KOPT-K1 (cell line): ENCODE results near the gene PEMT.
"Not testable (repeated sequence)": the region's sequence is repeated elsewhere in the genome, so short reads cannot be mapped to it uniquely, and the experiment has no call there.

Experiments
- H3K27ac ChIP-seq: fragments of 200-600 bp; sonication (generic); 2 replicates; pipeline ENCODE4 v1.5.1; 2016; ENCODE audit warnings: antibody characterized with exemption, mild to moderate bottlenecking, low read depth, low read length; ENCODE audit not compliant: poor library complexity, severe bottlenecking
- H3K36me3 ChIP-seq: fragments of 200-600 bp; sonication (generic); 2 replicates; pipeline ENCODE4 v1.5.1; 2017; ENCODE audit warnings: antibody characterized with exemption, mild to moderate bottlenecking, low read length, moderate library complexity; ENCODE audit not compliant: insufficient read depth
- H3K9me3 ChIP-seq: fragments of 200-600 bp; sonication (generic); 2 replicates; pipeline ENCODE4 v1.5.1; 2017; ENCODE audit warnings: antibody characterized with exemption, low read length, mild to moderate bottlenecking; ENCODE audit not compliant: insufficient read depth, poor library complexity, severe bottlenecking

Gene PEMT

GRCh38 chr17:17476865-17477467 is 114.5 kb downstream of the PEMT start, which contains the start of gene MED9:
Gene MED9 (plus strand): TSS chr17:17477000. CDS start chr17:17477042, 42 bp downstream.
- Histone ChIP-seq H3K27ac (peak within 1 kb of the TSS; percentile 82), H3K9me3 (no peaks in the 10 kb centered on the region), H3K36me3 (peaks cover 19% of the 10 kb centered on the region)

- Histone ChIP-seq H3K36me3 (peaks cover 5% of the 10 kb centered on the region; the same call in 1 of the 2 replicates), H3K27ac (no peak overlapping the region), H3K9me3 (no peaks in the 10 kb centered on the region)
Measured at GRCh38 chr17:17474341-17474740, 117.2 kb downstream of the PEMT start.

DNA sequence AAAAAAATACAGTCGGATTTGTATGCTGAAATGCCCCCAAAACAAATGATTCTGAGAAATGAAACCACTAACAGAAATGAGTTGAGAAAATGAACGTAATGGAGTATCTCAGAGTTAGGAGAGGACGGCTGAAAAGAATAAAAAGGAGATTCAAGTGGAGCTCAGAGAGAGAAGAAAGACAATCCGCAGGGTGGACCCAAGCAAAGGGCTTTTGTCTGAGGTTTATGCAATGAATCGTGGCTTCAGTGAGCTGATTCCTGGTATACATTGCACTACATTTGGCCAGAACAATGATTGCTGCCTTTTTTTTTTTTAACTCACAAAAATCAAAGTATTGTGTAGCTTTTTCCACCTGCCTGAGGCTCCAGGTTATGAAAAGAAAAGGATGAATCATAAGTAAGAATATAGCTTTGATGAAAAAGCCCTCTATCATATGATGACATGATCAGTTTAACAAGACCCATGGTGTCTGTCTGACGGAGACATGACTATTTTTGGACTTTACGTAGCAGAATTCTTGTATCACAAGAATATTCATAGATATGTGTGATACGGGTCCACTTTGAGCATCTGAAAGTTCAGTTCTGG is 119.1 kb downstream of the PEMT start:
- no peak overlapping the region for H3K27ac ChIP-seq
- no peaks in the 10 kb centered on the region for H3K36me3 ChIP-seq
- H3K9me3 ChIP-seq = no peaks in the 10 kb centered on the region

- Histone ChIP-seq H3K9me3 (no peaks in the 10 kb centered on the region), H3K36me3 (no peaks in the 10 kb centered on the region), H3K27ac (no peak overlapping the region)
Measured at GRCh38 chr17:17469996-17470395, 121.5 kb downstream of the PEMT start.

DNA sequence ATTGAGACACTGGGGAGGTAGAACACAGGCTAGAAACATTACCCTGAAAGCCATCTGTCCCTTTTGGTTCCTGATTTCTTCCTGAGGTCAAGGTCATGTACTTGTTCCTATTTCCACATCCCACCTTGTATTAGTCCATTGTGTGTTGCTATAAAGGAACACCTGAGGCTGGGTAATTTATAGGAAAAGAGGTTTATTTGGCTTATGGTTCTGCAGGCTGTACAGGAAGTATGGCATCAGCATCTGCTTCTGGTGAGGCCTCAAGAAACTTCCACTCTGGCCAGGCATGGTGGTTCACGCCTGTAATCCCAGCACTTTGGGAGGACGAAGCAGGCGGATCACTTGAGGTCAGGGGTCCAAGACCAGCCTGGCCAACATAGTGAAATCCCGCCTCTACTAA is 122.2 kb downstream of the PEMT start:
- Histone ChIP-seq H3K9me3 (no peaks in the 10 kb centered on the region), H3K27ac (no peak overlapping the region), H3K36me3 (no peaks in the 10 kb centered on the region)

DNA sequence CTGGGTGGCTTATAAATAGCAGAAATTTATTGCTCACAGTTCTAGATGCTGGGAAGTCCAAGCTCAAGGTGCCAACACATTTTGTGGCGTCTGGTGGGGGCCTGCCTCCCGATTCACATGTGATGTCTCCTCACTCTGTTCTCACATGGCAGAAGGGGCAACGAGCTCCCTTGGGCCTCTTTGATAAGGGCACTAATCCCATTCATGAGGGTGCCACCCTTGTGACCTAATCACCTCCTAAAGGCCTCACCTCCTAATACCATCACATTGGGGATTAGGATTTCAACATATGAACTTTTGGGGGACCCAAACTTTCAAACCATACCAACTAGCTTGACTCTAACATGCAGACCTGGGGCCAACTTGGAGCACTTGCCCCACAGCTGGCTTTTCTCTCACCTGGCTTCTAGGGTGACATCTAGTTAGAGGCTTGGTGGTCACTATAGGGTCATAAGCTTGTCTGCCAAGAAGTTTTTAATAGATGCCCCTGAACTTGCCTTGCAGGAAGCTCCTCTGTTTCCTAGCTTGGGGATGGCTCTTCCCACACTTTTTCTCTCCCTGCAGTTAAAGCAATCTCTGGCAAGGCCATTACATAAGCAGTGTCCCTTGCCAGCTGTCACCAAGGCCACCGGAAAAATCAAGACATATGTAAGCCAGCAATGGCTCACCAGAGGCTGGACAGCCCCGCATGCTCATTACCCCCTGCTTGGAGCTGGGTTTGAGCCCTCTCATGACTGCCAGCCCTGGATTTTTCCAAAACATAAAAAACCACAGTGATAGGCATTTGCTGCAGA is 123.1 kb downstream of the PEMT start:
- Histone ChIP-seq H3K27ac (no peak overlapping the region), H3K9me3 (no peaks in the 10 kb centered on the region), H3K36me3 (no peaks in the 10 kb centered on the region)

DNA sequence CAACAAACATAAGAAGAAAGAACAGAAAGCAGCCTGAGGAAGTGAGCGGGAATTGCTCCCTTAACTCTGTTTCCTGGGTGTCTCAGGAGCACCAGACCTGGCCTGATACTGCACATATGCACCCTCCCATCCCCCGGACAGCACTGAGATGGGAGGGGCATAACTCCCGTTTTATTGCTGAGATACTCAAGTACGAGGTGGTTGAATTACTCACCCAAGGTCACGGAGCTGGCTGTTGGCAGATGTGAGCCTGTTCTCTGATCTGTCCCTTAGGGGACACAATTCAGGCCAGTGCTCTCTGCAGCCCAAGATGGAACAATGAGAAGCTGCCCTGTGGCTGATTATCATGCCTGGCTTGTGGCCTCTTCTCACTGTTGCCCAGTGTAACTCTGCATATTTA is 123.8 kb downstream of the PEMT start:
- no peaks in the 10 kb centered on the region for H3K9me3 ChIP-seq
- no peak overlapping the region for H3K27ac ChIP-seq
- no peaks in the 10 kb centered on the region for H3K36me3 ChIP-seq

- H3K27ac ChIP-seq = no peak overlapping the region
- H3K36me3 ChIP-seq = no peaks in the 10 kb centered on the region
Measured at GRCh38 chr17:17467016-17467415, 124.5 kb downstream of the PEMT start.

GRCh38 chr17:17466511-17466910 is 125.0 kb downstream of the PEMT start:
- Histone ChIP-seq H3K27ac (no peak overlapping the region), H3K9me3 (no peaks in the 10 kb centered on the region), H3K36me3 (no peaks in the 10 kb centered on the region)

More at GRCh38 chr17:17467016-17467415, 124.5 kb downstream of the PEMT start:
- no peaks in the 10 kb centered on the region for H3K9me3 ChIP-seq

DNA sequence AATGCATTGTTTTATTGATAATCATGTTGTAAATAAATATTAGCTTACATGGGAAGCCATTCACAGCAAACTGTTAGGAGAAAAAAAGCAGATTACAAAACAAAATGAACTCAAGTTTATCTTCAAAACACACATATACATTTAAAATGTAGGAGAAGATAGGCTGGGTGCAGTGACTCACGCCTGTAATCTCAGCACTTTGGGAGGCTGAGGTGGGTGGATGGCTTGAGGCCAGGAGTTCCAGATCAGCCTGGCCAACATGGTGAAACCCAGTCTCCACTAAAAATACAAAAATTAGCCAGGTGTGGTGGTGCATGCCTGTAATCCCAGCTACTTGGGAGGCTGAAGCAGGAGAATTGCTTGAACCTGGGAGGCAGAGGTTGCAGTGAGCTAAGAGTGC is 125.6 kb downstream of the PEMT start:
- not testable (repeated sequence) for H3K27ac ChIP-seq, H3K9me3 ChIP-seq, H3K36me3 ChIP-seq

DNA sequence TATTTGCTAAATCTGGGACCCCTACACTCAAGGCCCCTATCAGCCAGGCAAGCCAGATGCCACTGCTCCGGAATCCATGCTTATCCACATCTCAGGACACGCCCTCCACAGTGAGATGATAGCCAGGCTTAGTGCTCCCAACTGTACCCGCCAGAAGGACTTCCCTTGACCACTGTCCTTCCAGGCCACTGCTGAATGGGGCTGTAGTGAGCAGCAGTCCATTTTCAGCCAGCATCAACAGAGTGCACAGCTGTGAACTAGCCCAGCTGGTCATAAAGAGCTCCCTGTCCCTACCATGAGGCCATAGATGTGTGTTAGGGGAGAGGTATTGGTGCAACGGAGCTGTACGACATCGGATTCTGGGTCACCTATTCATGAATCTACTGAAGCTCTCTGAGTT is 127.7 kb downstream of the PEMT start:
- no peak overlapping the region for H3K27ac ChIP-seq
- H3K36me3 ChIP-seq = no peaks in the 10 kb centered on the region

DNA sequence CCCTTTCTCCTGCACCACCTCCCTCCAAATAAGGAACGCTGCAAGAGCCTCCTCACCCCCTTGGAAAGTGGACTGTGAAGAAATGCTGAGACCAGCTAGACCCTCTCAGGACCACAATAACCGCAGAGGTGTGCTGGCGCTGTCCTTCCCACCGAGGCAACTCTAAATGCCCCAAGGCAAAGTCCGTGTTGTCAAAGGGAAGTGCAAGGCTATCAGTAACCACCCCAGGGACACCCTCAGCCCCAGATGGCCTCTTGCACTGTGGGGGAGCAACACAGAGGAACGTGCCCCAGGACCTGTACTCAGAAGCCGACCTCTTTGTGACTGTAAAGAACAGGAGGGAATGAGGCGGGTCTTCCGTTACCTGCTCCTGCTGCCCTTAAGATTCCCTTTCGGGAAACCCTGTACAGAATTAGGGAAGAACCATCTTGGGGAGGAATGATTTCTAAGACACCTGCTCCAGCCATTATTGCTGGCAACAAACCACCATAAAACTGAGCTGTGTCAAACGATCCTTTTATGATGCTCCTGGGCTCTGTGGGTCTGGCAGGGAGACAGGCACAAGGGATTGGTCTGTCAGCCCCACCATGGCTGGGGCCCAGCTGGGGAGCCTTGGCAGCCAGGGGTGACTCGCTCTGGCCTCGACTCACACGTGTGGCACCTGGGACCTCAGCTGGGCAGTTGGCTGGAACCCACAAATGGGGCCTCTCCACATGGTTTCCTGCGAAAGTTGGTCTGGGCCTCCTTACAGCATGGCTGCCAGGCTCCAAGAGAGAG is 129.3 kb downstream of the PEMT start:
- Histone ChIP-seq H3K9me3 (no peaks in the 10 kb centered on the region), H3K27ac (no peak overlapping the region), H3K36me3 (no peaks in the 10 kb centered on the region)

More for the DNA sequence above, 127.7 kb downstream of the PEMT start:
- no peaks in the 10 kb centered on the region for H3K9me3 ChIP-seq

GRCh38 chr17:17460038-17460437 is 131.5 kb downstream of the PEMT start:
- Histone ChIP-seq H3K36me3 (no peaks in the 10 kb centered on the region), H3K27ac (no peak overlapping the region), H3K9me3 (no peaks in the 10 kb centered on the region)

GRCh38 chr17:17457680-17458079 is 133.8 kb downstream of the PEMT start:
- no peaks in the 10 kb centered on the region for H3K9me3 ChIP-seq
- no peaks in the 10 kb centered on the region for H3K36me3 ChIP-seq
- no peak overlapping the region for H3K27ac ChIP-seq

GRCh38 chr17:17456251-17456650 is 135.3 kb downstream of the PEMT start:
- Histone ChIP-seq H3K36me3 (no peaks in the 10 kb centered on the region), H3K27ac (no peak overlapping the region), H3K9me3 (no peaks in the 10 kb centered on the region)
